HL-60/S4 treated with phorbol 12-myristate 13-acetate at 8.2 ng/mL for 4 days and 3 days (cell line): ENCODE data around the gene IQGAP2.
"Not testable (repeated sequence)": the region's sequence is repeated elsewhere in the genome, so short reads cannot be mapped to it uniquely, and the experiment has no call there.

ENCODE experiments used
- in situ Hi-C: fragments of 300-500 bp; cut with MboI; formaldehyde crosslinking; loops from 2 replicates; pipeline ENCODE4 v1.15.0; 2022; ENCODE audit warnings: low sequenced_read_pairs

IQGAP2 gene, protein sequence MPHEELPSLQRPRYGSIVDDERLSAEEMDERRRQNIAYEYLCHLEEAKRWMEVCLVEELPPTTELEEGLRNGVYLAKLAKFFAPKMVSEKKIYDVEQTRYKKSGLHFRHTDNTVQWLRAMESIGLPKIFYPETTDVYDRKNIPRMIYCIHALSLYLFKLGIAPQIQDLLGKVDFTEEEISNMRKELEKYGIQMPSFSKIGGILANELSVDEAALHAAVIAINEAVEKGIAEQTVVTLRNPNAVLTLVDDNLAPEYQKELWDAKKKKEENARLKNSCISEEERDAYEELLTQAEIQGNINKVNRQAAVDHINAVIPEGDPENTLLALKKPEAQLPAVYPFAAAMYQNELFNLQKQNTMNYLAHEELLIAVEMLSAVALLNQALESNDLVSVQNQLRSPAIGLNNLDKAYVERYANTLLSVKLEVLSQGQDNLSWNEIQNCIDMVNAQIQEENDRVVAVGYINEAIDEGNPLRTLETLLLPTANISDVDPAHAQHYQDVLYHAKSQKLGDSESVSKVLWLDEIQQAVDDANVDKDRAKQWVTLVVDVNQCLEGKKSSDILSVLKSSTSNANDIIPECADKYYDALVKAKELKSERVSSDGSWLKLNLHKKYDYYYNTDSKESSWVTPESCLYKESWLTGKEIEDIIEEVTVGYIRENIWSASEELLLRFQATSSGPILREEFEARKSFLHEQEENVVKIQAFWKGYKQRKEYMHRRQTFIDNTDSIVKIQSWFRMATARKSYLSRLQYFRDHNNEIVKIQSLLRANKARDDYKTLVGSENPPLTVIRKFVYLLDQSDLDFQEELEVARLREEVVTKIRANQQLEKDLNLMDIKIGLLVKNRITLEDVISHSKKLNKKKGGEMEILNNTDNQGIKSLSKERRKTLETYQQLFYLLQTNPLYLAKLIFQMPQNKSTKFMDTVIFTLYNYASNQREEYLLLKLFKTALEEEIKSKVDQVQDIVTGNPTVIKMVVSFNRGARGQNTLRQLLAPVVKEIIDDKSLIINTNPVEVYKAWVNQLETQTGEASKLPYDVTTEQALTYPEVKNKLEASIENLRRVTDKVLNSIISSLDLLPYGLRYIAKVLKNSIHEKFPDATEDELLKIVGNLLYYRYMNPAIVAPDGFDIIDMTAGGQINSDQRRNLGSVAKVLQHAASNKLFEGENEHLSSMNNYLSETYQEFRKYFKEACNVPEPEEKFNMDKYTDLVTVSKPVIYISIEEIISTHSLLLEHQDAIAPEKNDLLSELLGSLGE (N-terminal part only)

DNA sequence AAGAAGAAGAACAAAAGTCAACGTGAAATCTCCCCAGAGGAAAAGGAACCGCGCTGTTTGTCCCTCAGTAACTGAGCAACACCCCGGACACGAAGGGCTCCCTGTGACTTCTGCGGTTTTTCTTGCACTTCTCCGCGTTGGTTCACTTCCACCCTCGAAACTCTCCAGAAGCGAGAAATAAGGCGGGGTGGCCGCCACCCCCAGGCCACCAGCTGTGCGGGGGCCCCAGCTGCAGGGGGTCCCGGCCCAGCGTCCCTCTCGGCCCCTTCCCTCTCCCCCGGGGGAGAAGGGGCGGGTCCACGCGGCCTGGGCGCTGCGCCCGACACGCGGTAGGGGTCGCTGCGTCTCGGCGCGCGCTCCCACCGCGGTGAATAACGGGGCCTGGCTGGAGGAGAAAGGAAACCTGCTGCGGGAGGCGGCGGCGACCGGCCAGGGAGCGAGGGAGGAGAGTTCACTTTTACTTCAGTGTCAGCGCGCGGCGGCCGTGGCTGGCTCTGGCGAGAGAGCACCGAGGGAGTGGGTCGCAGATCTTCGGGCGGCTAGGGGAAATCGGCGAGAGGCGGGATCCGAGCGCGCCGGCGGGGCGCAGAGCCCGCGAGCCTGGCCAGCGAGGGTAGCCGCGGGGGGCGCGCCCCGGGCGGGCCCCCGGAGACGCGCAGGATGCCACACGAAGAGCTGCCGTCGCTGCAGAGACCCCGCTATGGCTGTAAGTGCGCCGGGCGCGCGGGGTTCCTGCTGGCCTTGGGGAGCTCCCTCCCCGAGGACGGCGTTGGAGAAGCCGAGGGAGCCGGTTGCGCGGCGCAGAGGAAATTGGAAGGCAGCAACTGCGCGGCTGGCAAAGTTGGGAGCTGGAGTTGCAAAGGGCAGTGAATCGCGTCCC, at the start of gene IQGAP2:
Gene IQGAP2, plus strand, starts transcription at position 400 of the 880 bp plus-strand sequence. Its CDS starts 261 bp downstream, at position 661.
- in situ Hi-C loops, result no loop called here

DNA sequence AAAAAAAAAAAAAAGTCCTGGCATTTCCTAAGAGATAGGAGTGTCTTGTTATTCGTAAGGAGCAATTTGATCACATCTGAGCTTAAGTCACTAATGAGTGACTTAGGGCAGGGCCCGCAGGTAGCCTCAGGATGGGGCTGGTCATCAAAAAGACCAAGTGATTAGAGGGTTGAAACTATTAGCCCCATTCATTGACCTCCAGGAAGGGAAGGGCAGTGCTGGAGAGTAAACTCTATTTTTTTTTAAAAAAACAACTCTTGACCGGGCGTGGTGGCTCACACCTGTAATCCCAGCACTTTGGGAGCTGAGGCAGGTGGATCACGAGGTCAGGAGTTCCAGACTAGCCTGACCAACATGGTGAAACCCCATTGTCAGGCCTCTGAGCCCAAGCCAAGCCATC, 46.2 kb upstream of the IQGAP2 start:
- in situ Hi-C loops, result no loop called here

DNA sequence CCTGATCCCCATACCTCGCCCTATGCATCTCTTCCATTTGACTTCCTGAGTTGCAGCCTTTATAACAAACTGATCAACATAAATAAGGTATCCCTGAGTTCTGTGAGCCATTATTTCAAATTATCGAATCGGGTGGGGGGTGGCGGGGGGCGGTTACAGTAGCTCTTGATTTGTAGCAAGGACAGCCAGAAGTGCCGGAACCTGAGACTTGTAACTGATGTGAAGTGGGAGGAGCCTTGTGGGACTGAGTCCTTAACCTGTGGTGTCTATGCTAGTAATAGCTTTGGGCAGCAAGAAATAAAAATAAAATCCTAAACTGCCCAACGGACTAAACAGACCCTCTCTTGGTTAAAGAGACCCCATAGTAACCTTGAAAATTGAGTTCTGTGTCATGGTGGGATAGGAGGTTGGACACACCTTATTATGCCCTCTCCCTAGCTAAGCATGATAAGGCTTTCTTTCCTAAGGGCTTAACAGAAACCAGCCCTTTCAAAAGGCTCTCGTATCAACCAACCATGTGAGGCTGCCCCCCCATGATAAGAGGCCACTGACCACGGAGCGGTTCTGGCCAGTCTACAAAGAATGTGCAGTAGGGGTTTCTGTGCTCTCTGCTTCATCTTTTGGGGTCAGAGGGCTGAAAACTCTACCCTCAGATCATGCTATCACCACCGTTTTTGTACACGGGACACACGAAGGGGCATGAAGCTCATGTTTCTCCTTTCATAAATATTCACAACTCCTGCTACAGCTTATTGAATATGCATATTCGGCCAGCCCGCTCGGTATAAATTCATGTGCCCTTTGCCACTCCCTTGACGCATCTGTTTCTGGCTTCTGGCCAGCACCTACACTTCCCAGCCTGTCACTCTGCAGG, 39.5 kb upstream of the IQGAP2 start:
- in situ Hi-C loops, result no loop called here

GRCh38 chr5:76364226-76364589, 38.9 kb upstream of the IQGAP2 start:
- in situ Hi-C loops, result no loop called here

DNA sequence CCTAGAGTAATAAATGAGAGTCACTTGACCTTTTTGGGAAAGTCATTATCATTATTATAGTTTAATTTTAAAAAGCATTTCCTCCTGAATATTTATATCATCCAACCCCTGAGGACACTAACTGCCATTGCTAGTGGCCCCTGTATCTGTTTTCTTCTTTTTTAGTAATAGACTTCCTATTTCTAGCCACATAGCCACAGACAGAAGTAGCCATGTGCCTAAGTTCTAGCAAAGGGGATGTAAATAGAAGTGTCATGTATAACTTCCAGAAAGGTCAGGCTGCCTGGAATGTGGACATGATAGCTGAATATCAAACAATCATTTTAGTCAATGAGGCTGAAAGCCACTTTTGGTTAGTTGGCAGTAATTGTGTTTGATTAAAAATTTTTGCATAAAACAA, 37.5 kb upstream of the IQGAP2 start:
- in situ Hi-C loops, result no loop called here

GRCh38 chr5:76366596-76366995, 36.5 kb upstream of the IQGAP2 start:
- in situ Hi-C loops, result no loop called here

DNA sequence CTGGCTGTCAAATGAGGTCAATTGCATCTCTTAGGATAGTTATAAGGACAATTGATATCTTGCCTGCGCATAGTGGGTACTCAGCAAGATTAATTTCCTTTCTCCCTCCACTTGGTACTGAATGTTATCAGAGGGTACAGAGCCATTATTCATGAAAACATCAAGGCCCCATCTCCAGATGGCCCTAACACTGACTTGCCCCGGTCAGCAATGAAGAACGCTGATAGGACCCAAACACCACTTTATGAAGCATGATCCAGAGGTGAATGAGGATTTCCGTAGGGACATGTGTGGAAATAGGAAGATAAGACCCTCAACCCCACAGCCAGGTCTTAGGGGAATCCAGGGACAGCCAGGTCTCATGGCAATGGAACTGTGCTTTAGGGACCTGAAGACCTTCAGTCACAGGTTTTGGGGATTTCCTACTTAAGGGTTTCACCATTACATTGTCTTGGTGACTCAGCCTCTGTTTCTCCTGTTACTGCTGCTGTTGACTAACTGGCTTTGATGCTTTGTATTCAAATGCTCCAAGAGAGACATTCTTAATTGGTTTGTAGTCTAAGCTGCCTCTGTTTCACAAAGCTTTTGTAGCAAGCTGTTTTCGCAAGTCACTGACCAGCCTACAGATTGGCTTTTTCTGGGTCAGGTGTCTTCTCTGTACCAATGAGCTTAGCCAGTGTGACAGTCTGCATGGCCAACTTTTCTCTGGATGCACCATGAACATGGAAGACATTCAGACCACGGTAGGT, 35.3 kb upstream of the IQGAP2 start:
- in situ Hi-C loops, result no loop called here

- in situ Hi-C loops, result no loop called here
Observed at GRCh38 chr5:76368941-76369340, 34.1 kb upstream of the IQGAP2 start.

GRCh38 chr5:76369668-76370067, 33.4 kb upstream of the IQGAP2 start:
- in situ Hi-C loops, result not testable (repeated sequence)

GRCh38 chr5:76371960-76372322, 31.1 kb upstream of the IQGAP2 start:
- in situ Hi-C loops, result no loop called here

DNA sequence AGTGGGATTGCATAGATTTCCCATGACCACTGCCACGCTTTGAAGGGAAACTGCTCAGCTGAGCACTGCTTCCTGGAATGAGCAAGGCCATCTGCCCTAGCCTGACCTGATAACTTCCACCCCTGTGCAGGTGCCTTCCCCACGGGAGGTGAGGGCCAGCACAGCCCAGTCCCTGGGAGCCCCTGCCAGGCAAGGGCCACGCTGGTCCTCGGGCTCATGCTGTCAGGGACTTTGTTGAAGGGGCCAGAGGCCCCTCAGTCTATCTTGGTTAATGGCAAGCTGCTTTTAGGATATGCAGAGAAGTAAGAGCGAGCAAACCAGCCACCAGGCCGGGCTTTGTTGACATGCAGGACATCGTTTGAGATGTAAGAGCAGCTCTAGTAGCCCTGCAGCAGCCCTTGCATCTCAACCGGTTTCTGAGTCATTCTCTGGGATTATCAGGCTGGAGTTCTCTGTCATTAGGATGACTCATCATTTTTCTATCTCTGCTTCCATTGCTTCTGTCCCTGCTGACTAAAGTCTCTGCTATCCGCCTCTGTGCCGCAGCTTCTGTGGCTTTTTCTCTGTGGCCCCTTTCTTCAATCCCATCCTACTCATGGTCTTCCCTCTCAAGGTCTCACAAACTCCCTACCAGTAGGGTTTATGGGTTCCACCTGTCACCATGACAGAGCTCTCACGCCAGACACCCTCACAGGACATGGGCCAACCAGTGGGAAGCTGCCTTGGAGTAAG, 30.6 kb upstream of the IQGAP2 start:
- in situ Hi-C loops, result no loop called here

DNA sequence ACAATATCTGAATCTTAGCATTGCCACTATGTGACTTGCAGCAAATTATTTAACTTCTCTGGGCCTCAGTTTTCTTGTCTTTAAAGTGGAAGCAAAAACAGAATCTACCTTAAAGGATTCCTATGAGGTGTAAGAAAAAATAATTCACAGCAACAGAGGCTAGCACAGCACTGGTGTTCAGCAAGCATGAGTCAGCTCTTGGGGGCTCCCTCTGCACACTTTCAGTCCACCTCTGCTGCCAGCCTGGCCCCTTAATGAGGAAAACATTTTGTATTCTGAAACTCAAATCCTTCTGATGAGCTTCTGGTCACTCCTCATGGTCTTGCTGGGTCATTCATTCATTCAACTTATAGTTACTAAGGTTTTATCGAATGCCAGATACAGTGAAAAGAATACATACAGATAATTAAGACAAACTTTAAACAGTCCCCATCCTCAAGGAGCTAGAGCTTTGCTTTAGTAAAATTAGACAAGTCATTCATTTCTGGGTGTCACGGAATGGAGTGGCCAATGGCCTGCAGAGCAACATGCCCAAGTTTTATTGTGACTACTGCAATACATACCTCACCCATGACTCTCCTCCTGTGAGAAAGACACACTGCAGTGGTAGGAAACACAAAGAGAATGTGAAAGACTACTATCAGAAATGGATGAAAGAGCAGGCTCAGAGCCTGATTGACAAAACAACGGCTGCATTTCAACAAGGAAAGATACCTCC, 26.8 kb upstream of the IQGAP2 start:
- in situ Hi-C loops, result no loop called here

GRCh38 chr5:76376866-76377230, 26.2 kb upstream of the IQGAP2 start:
- in situ Hi-C loops, result no loop called here

GRCh38 chr5:76378355-76378754, 24.7 kb upstream of the IQGAP2 start:
- in situ Hi-C loops, result no loop called here

GRCh38 chr5:76379316-76379715, 23.8 kb upstream of the IQGAP2 start:
- in situ Hi-C loops, result no loop called here

DNA sequence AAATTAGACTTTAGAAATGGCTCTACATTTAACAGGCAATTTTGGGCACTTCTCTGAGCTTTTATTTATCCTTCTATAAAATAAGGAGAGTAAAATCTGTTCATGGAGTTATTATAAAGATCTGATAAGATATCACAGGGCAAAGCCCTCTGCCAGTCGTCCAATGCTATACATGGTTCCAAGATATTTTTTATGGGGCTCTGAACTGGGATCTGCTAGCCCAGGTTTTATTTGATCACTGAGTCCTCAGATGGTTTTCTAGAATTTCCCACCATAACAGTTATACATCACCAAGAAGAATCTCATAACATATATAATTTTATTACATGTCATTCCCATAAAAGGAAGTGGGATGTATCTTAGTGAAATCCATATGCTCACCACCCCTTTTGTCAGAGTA, 23.2 kb upstream of the IQGAP2 start:
- in situ Hi-C loops, result no loop called here

DNA sequence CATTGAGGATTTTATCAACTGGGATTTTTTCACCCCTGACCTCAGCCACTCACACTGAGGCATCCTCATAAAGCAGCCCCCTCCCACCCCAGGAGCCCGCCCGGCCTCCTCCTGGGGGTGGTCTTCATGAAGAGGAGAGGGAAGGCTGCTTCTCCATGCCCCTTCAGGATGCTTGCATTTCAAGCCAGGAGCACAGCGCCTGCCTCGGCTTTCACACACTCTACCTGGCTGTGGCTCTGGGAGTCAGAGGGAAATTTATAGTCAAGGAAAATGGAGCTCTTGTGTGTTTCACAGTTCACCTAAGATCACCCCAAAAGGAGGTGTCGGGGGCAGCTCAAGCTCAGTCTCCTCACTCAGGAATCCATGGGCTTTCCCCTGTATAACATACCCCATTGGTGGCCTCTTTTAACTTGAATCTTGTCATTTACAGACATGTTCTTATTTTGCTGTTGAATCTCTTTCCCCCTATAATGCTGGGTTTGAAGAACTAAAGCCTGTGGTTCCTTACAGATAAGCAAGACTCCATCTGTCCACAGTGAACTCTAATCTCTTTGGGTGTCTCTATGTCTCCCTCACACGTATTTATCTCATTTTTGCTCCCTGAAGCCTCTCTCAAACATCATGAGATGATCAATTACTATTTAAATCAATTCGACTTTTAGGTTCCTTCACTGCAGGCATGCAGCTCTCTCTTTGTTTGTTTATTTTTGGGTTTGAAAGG, 22.6 kb upstream of the IQGAP2 start:
- in situ Hi-C loops, result no loop called here
